ENCODE results near the gene MAN1B1.
"Not testable (repeated sequence)": the region's sequence is repeated elsewhere in the genome, so short reads cannot be mapped to it uniquely, and the experiment has no call there.

MAN1B1 gene

GRCh38 chr9:137052293-137052692 lies 34.5 kb upstream of the MAN1B1 start:
- no peak for DNase-seq

GRCh38 chr9:137052998-137053943 lies 33.5 kb upstream of the MAN1B1 start:
- no peak for DNase-seq

GRCh38 chr9:137053944-137054931 lies 32.5 kb upstream of the MAN1B1 start, which contains the start of gene ENTPD2:
Gene ENTPD2 (minus strand): TSS chr9:137054061. CDS start chr9:137053997, 64 bp downstream.
- DNase-seq: peak in 2 of 56 donors; percentile 45 to 71

DNA sequence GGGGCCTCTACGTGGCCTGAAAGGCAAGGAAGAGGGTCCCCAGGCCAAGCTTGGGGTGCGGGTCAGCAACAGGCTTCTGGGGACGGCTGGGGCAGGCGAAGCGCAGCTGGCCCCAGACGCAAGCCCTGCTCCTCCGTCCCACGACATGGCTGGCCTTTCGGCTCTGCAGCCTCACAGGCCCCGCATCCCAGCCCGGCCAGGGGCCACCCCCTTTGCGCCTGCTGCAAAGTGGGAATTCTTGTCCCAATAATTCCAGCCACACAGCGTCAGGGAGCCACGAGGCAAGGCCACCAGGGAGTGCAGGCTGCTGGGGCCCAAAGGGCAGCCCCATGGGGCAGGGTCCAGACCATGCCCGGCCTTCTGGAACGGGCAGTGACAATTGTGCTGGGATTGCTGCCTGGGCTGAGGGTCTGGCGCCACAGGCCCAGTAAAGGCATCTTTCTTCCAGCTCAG lies 31.8 kb upstream of the MAN1B1 start:
- DNase-seq: peak in 28 of 56 donors; percentile 47 to 88 (median 76)

DNA sequence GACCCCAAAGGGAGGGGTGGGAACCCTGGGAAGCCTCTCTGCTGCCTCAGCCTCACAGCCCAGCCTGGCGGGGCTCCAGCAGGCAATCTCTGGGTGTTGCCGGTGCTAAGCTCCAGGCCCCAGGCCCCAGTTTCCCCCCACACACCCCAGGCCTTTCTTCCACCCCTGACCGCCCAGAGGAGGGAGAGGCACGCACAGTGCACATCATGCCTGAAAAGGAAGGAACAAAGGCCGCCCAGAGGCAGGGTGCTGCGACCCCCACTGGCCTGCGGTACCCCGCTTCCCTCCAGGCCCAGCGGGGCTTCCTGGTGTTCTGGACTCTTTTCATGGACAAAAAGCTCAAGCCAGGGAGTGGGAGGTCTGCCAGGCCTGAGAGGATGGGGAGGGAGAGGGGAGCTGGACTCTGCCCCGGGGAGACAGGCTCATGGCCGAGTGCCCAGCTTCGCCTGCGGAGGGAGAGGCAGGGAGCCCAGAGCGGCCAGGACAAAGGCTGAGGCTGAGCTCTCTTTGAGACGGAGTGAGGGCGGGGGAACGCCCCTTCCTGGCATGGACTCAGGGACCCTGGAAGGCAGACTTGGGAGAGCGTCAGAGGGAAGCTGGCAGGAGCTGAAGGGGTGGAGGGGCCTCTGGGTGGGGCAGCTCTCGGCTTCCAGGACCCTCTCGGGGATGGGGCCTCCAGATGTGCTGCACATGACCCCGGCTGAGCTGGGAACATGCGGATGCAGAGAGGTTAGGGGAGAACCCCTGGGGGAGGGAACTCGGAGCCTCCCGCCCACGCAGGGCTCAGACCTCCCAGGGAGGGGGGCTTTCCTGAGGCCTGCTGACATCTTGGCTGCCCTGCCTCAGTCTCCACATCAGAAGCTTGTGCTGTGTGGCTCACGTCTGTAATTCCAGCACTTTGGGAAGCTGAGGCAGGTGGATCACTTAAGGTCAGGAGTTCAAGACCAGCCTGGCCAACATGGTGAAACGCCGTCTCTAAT lies 31.1 kb upstream of the MAN1B1 start:
- peak; percentile 50 to 98 (median 92) for DNase-seq

GRCh38 chr9:137056739-137057415 lies 29.9 kb upstream of the MAN1B1 start:
- DNase-seq: no peak

GRCh38 chr9:137057545-137057944 lies 29.2 kb upstream of the MAN1B1 start:
- no peak for DNase-seq

GRCh38 chr9:137058521-137059234 lies 28.1 kb upstream of the MAN1B1 start:
- DNase-seq: no peak

- no peak for DNase-seq
Measured at GRCh38 chr9:137062384-137062783, 24.4 kb upstream of the MAN1B1 start.

DNA sequence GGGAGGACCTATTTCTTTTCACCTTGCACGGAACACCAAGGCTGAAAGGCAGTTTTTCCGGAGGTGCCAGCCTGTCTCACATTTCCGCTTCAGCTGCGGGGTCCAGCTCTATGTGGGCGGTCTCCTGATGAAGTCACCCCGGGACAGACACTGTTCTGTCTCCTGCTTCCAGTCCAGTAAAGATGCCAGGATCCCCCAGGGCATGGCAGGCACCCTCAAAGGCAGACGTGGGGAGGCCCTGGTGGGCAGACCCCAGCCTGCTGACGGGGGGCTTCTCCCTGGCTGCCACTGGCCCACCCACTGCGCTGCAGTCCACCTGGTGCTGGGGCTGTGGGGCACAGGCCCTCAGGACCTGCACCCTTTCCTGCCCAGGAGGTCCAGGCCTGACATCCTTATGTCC lies 24.0 kb upstream of the MAN1B1 start:
- not testable (repeated sequence) for DNase-seq

DNA sequence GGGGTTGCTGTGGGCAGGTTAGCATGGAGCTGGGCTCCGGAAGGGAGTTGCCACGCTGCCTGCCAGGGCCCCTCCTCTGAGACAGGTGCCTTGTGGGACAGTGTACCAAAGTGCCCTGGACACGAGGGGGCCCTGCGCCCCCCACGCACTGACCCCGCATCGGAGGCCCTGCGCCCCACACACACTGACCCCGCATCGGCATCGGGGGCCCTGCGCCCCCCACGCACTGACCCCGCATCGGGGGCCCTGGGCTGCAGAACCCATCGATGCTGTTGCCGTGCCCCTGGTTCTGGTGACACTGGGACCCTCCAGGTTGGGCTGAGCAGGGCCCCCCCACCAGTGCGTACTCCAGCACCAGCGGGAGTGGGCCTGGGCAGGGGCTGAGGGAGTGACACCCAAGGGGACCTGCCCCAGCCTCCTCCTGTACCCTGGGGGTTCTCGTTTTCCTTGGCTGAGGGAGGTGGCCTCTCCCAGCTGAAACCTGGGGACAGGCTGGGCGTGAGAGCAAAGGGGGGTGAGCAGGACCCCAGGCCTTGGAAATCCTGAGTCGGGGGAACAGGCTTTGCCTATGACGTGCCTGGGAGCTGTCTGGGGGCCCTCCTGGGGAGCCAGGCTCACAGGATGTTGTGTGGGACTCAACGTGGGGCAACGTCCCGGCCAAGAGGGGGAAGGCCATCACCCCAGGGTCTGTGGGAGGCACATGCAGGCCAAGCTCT lies 23.3 kb upstream of the MAN1B1 start:
- no peak for DNase-seq

DNA sequence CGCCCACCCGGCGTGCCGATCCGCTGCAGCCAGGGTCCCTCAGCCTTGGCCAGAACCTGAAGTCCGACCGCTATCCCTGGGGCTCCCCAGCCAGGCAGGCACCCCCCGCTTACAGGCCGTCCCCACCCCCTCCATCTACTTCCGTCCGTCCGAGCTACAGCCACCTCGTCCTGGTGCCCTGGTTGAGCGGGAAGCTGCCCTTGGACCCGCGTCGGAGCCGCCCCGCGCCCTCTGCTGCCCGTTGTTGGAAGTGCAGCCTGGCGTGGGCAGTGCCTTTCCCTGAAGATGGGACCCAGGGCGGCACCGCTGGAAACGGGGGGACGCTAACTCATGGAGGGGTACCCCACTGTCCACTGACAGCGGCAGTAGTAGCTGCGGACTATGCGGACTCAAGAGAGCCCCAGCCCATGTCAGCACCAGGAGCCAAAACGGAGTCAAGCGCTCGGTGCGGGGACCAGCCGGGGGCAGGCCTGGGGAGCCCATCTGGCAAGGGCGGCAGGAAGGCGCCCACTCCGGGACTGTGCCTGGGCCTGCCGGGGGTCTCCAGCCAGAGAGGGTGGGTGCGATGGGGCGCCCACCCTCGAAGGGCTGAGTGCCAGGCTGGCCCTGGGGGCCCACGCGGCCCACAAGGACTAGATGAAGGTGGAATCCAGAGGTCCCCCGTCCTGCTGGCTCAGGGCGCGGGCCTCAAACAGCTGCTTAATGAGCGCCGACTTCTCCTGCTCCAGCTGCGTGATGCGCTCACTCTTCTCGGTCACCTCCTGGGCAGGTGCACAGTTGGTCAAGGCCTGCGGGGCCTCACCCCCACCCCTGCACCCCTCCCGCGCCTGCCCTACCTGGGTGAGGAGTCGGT lies 22.5 kb upstream of the MAN1B1 start:
- DNase-seq: peak in 39 of 56 donors; percentile 10 to 73 (median 46)

DNA sequence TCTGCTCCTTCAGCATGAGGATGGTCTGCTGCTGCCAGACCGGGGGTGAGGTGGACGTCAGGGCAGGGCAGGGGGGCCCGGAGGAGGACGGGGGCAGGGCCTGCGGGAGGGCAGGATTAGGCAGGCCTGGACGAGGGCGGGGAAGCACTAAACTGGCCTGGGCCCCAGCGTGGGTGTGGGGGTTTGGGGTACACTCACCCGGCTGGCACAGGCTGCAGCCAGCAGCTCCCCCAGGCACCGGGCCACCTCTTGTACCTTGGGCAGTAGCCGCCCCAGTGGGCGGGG lies 22.0 kb upstream of the MAN1B1 start:
- no peak for DNase-seq

DNA sequence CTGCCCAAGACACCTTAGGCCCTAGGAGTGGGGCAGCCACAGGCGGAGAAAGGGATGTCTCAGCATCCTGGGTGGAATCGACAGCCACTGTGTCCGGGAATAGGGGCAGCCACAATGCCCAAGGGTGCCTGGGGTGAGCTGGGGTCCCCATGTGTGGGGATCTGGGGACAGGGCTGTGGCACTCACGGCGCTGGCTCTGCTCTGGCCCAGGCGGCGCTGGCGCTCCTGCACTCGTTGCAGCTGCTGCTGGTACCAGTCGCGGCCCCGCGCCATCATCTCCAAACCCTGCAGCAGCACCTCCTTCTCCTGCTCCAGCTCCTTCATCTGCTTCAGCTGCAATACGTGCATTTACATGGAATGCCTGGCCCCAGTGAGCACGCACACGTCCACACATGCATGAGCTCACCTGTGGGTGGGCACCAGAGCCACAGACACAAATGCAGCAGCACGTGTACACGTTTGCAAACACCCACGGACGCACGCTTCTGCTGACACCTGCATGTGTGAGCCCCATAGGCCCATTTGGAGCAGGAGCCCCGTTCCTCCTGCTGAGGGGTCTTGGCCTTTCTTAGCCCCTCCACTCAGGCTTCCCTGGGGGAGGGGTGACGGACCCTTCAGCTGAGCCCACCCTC lies 21.3 kb upstream of the MAN1B1 start:
- DNase-seq: no peak

- DNase-seq: no peak
Measured at GRCh38 chr9:137066096-137066861, 20.5 kb upstream of the MAN1B1 start.

DNA sequence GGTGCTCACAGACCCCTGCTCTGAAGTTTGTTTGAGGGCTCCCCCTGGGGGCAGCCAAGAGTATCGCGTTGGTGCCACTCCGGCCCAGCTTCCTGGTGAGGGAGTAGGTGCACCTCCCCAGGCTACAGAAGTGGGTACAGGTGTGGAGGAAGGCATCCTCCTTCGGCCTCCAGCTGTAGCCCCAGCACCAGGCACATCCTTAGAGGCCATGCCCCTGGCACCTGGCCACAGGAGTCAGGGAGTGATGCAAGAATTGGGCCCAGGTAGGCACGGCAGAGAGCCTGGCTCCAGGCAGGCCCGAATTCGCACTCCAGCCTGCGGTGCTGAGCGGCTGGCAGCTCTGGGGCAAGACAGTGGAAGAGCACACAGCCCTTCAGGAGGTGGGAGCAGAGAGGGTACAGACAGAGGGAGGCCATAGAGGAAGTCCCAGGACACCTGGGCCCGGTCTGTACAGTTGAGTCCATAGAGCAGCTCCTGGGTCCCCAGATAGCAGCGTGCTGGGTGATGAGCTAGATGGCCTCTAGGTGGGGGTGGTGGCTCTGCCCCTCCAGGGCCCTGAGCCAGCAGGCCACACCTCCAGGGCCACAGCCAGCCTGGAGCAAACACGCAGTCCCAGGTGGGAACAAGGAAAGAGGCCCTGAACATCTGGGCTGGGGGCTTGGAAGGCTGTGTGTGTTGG lies 18.8 kb upstream of the MAN1B1 start:
- DNase-seq: peak in 51 of 56 donors; percentile 15 to 86 (median 62)
